IMR-90 (cell line): ENCODE results near the gene PPP1R15A.

ENCODE experiments used
- CEBPB ChIP-seq: IDR thresholded peaks from 2 replicates; pipeline ENCODE4 v1.6.1; 2012; ENCODE audit warnings: low read depth, low read length, improper control_type of control experiment
- ELK1 ChIP-seq: fragments of 150-350 bp; IDR thresholded peaks from 2 replicates; pipeline ENCODE4 v1.6.1; 2016; ENCODE audit warnings: low read depth, mild to moderate bottlenecking, low read length, moderate library complexity, borderline replicate concordance
- FOS ChIP-seq: fragments of 150-350 bp; IDR thresholded peaks from 2 replicates; pipeline ENCODE4 v1.6.1; 2016; ENCODE audit warnings: low read depth, low read length
- NFE2L2 ChIP-seq: fragments of 150-350 bp; IDR thresholded peaks from 2 replicates; pipeline ENCODE4 v1.6.1; 2016; ENCODE audit warnings: low read depth, mild to moderate bottlenecking, low read length
- POLR2A ChIP-seq: IDR thresholded peaks from 2 replicates; pipeline ENCODE4 v1.6.1; 2012; ENCODE audit warnings: mild to moderate bottlenecking, low read depth, low read length
- SMC3 ChIP-seq: fragments of 150-350 bp; IDR thresholded peaks from 2 replicates; pipeline ENCODE4 v1.6.1; 2016; ENCODE audit warnings: low read depth, mild to moderate bottlenecking, antibody characterized with exemption, low read length, moderate library complexity
- TF ChIP-seq, protein P1 (sequence below): conservative IDR thresholded peaks from 2 replicates; pipeline ENCODE4 v1.5.1; 2012; ENCODE audit warnings: mild to moderate bottlenecking, low read depth, low read length, improper control_type of control experiment

DNA sequence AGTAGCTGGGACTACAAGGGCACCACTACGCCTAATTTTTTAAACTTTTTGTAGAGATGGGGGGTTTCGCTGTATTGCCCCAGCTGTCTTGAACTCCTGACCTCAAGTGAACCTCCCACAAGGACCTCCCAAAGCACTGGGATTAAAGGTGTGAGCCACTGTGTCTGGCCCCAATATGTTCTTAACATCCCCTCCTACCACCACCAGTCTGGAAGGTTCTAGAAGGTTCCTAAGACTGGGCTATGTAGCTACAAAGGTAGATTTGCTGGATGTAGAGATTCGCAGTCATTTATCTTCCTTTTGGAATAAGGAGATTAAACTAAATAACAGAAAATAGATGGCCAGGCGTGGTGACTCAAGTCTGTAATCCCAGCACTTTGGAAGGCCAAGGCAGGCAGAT is 41.3 kb upstream of the PPP1R15A start:
- TF ChIP-seq, protein P1, sequence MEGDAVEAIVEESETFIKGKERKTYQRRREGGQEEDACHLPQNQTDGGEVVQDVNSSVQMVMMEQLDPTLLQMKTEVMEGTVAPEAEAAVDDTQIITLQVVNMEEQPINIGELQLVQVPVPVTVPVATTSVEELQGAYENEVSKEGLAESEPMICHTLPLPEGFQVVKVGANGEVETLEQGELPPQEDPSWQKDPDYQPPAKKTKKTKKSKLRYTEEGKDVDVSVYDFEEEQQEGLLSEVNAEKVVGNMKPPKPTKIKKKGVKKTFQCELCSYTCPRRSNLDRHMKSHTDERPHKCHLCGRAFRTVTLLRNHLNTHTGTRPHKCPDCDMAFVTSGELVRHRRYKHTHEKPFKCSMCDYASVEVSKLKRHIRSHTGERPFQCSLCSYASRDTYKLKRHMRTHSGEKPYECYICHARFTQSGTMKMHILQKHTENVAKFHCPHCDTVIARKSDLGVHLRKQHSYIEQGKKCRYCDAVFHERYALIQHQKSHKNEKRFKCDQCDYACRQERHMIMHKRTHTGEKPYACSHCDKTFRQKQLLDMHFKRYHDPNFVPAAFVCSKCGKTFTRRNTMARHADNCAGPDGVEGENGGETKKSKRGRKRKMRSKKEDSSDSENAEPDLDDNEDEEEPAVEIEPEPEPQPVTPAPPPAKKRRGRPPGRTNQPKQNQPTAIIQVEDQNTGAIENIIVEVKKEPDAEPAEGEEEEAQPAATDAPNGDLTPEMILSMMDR, result no peak
- no peak for TF ChIP-seq SMC3
- no peak for TF ChIP-seq POLR2A
- TF ChIP-seq CEBPB, result no peak
- TF ChIP-seq ELK1, result no peak
- no peak for TF ChIP-seq NFE2L2
- no peak for TF ChIP-seq FOS
